ENCODE data around the gene RPE65. TPM values are rescaled to one million over a fixed set of nuclear protein-coding genes. Genes with fewer than 3 reads are reported as not detected.
"Not testable (repeated sequence)": the region's sequence is repeated elsewhere in the genome, so short reads cannot be mapped to it uniquely, and the experiment has no call there.

Gene RPE65
- total RNA-seq: not detected

DNA sequence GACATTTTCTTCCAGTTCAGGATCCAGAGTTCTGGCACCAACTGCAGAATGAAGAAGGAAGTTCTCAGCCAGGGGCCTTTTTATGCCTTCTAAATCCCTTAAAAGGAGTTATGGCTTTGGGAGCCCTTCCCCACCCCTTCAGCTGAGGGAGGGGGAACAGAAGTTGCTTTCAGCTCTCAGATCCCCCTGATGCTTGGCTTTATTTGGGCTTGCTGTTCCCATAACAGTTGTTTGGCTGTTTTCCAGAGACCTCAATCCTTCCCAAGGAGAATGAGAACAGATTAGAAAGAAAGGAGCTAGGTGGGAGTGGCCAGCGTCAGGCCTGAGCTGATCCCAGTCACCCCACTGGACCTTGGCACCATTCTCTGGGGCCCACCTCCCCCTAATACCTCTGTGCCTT is at the start of gene RPE65:
RPE65 (minus strand) TSS at position 54 of the 400 bp plus-strand sequence; CDS start at position 5, 49 bp downstream.
- DNase-seq: no peak

DNA sequence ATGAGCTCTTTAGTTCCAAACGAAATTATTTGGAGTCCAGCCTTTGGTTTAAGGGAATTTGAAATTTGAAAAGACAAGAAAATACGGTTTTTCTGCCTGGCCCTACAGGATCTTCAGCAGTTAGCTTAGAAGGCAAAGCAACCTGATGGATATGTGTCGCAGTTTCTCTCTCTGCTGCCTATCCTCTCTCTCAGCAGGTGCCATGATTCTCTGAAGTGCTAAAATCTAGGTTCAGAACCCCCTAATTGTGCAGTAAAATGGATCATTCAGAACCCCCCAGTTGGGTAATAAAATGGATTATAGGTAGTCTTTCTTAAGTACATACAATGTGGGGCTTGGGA is 47.6 kb upstream of the RPE65 start:
- DNase-seq: no peak

- peak; percentile 58 for DNase-seq
Observed at GRCh38 chr1:68496680-68497357, 47.1 kb upstream of the RPE65 start, which contains the start of gene DEPDC1. DEPDC1 (minus strand) TSS chr1:68497082; CDS start chr1:68496999, 83 bp downstream.

DNA sequence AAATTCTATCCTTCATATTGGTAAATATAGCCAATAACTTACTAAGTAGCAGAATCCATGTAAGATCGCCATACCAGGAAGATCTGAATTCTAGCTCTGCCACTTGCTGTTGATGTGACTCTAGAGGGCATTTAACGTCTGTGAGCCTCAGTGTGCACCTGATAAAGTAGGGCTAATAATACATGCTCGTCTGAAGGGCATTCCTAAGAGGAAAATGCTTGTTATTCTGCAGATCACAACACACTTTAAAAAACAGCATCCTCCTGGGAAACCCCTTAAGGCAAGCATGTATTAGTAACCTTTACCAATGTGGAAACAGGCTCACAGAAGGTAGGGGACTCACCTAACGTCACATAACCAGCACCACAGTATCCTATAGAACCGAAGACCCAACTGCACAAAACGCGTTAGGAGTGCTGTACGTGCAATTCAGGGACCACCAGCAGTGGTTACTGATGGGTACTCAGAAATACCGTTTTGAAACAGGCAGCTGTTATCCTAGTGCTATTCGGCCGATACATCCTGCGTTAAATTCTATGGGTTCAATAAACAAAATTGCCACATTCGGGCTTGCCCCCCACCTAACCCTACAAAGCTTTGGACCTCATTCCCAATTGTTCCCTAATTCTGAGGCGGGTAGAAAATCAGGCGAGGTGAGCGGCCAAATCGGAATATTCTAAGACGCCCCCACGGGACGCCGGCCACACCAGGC is 46.4 kb upstream of the RPE65 start:
- no peak for DNase-seq

GRCh38 chr1:68495532-68495931 is 45.8 kb upstream of the RPE65 start:
- no peak for DNase-seq

- DNase-seq: no peak
Observed at GRCh38 chr1:68493193-68493592, 43.4 kb upstream of the RPE65 start.

DNA sequence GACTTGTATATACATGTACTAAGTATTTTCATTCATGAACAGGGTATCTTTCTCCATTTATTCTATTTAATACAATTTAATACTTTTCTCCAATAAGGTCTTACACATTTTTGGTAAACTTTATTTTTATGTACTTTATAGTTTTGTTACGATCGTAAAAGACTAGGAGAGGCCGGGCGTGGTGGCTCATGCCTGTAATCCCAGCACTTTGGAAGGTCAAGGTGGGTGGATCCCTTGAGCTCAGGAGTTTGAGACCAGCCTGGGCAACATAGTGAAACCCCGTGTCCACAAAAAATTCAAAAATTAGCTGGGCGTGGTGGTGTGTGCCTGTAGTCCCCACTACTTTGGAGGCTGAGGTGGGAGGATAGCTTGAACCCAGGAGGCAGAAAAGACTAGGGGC is 42.5 kb upstream of the RPE65 start:
- DNase-seq: not testable (repeated sequence)

- no peak for DNase-seq
Observed at GRCh38 chr1:68490046-68490651, 40.4 kb upstream of the RPE65 start.

- DNase-seq: no peak
Observed at GRCh38 chr1:68485431-68486022, 35.8 kb upstream of the RPE65 start.

DNA sequence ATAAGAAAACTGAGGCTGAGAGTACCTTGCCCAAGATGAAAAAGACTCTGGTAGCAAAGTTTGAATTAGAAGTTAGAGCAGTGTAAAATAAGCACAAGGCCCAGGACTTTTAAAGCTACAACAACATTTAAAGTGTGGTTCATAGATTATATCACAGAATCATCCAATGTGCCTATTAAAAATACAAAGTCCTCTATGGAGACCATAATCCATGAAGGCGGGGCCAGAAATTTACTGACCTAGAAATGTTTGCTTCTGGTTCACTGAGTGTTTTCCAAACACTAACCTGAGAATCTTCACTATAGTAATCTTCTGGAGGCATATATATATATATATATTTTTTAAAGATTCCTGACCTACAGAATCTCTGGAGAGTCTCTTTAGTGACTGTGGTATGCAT is 34.9 kb upstream of the RPE65 start:
- DNase-seq: no peak

- no peak for DNase-seq
Observed at GRCh38 chr1:68481041-68481440, 31.3 kb upstream of the RPE65 start.

DNA sequence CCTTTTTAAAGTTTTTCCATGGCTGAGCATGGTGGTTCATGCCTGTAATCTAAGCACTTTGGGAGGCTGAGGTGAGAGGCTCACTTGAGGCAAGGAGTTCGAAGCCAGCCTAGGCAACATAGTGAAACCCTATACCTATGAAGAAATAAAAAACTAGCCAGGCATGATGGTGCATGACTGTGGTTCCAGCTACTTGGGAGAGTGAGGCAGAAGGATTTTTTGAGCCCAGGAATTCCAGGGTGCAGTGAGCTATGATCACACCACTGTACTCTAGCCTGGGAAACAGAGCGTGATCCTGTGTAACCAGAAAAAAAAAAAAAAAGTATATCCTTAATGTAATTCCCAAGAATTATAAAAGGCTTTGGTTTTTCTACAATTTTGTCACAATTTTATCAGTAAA is 29.7 kb upstream of the RPE65 start:
- DNase-seq: no peak

- DNase-seq: no peak
Observed at GRCh38 chr1:68478662-68479061, 28.9 kb upstream of the RPE65 start.

GRCh38 chr1:68476626-68477025 is 26.9 kb upstream of the RPE65 start:
- not testable (repeated sequence) for DNase-seq

DNA sequence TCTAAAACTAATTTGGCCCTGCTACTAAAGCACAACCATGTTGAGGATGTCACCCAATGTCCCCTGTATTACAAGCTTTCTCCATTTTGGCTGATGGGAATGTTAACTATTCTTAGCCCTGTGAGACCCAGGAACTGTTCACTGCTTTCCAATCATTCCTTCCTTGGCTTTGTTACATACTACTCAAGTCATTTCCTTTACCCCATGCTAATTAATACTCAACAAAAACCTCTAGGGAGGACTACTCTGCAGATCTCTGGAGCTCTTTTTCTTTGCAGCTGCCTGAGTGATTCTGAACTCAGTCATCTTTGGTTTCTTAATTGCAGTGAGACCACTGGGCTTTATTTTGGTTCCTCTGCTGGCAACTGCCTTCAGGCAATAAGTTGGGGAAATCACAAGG is 23.3 kb upstream of the RPE65 start:
- DNase-seq: no peak

DNA sequence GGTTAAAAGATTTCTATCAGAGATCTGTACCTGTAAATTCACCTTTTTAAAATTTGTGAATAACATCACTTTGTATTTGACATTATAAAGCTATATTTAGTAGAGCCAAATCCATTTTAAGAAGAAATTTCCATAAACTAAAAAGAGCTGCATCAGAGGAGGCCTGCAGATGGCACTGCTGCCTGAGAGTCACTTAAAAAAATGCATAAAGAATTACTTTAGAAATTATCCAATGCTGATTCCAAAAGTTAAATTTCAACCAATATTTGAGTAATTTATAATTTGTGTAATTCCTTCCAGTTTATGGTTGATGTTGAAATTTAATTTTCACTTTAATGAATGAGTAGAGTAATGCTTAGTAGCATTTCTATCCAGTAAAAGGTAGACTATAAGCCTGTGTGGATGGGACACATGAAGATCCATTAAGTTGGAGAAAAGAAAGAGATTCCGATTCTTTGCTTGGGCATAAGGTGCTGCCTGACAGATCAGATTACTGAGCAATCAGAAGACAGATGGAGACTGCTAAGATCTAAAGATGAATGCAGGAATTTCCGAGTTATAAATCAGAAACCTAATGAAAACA is 20.7 kb upstream of the RPE65 start:
- DNase-seq: no peak

DNA sequence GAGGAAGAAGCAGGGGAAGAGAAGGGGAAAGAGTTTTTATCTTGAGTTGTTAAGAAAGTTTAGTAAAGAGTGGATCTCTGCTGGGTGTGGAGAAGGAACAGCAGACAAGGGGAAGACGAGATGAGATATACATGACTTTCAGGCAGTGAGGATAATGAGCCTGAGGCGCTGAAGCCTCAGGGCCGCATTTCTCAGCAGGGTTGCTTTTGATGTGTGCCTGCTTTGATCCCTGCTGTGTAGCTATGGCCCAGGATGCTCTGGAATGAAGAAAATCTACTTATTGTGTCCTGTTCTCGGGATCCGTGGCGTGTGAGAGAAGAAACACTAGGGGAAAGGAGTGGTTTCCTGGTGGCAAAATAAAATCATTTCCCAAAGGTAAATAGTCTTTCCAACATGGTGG is 15.1 kb upstream of the RPE65 start:
- no peak for DNase-seq

DNA sequence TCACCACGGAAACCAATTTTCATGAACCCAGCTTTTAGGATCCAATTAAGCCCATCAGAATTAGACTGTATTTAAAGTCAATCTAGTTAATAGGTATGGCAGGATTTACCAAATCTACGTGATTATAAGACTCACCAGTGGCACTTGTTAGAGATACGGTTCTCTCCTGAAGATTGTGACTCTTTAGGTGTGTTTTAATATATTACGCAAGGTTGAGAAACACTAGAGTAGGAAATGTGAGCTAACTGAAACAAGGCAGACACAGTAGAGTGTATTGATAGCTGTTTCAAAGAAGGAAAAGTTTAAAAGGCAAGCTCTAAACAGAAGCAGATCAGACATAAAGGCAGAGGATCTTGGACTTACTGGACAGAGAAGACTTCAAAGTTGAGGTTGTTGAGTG is 11.2 kb upstream of the RPE65 start:
- no peak for DNase-seq

DNA sequence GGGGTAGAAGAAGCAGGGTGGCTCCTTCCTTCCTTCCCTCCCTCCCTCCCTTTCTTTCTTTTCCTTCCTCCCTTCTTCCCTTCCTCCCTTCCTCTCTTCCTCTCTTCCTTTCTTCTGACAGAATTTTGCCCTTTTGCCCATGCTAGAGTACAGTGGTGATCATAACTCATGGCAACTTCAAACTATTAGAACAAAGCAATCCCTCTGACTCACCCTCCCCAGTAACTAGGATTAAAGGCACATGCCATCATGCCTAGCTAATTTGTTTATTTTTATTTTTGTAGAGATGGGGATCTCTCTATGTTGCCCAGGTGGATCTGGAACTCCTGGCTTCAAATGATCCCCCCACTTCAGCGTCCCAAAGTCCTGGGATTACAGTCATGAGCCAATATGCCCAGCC is 10.0 kb upstream of the RPE65 start:
- DNase-seq: no peak

DNA sequence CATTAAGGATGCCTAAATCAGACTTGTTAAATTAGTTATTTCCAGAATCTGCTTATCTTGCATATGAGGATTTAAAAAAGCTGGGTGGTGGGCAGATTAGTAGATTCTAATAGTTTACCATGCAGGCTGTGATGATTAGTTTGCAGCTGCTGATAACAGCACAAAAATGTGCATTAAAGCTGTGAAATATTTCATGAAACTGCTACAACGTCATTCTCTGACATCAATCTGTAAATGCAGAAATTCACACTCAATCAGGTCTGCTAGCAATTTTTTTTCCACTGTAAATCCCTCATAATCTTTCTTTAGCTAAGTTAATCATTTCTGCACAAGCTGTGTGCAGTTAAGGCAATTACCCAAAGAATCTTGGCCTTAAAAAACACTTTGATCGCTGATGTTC is 9.3 kb upstream of the RPE65 start:
- DNase-seq: no peak

GRCh38 chr1:68456202-68456601 is 6.4 kb upstream of the RPE65 start:
- DNase-seq: no peak

GRCh38 chr1:68454534-68454933 is 4.8 kb upstream of the RPE65 start:
- DNase-seq: no peak

DNA sequence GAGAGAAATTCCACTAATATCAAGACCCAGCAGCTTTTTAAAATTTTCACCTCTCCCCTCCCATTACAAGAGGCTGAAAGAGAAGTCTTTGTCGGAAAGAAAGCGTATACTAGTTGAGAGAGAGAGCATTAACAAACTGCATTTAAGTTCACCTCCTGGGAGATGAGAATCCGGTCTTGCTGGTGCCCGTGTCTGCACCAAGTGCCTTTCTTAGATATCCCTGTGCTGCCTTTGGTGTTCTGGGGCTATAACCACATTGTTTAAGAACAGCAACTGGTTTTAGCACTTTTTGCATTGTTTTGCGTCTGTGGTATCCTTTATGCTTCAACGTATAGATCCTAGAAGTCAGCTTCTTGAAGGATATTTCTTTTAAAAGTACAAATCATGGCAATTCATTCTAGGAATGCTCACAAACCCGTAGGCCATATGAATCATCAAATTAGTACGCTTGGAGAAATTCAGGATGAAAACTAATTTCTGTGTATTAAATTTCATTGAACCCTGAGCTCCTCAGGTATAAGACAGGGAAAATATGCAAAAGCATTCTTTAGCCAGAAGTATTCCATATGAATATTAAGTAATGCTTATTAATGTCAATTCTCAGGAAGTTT is 3.4 kb upstream of the RPE65 start:
- no peak for DNase-seq
